ENCODE results near the gene TM4SF1.

- TF ChIP-seq POLR2A (IDR thresholded peaks at IDR 0.05) = no peak
- TF ChIP-seq CTCF (IDR thresholded peaks at IDR 0.05) = no peak
Measured at GRCh38 chr3:149321640-149322039, 55.8 kb downstream of the TM4SF1 start.

Data from Peyer's patch (tissue), 4 donors.